ENCODE data around the gene NHLRC1. TPM values are rescaled to one million over a fixed set of nuclear protein-coding genes. Genes with fewer than 3 reads are reported as not detected.

Gene NHLRC1
- polyA plus RNA-seq, 1 of the 3 experiments (the other 2 are of a cell fraction) = 0.15 TPM

DNA sequence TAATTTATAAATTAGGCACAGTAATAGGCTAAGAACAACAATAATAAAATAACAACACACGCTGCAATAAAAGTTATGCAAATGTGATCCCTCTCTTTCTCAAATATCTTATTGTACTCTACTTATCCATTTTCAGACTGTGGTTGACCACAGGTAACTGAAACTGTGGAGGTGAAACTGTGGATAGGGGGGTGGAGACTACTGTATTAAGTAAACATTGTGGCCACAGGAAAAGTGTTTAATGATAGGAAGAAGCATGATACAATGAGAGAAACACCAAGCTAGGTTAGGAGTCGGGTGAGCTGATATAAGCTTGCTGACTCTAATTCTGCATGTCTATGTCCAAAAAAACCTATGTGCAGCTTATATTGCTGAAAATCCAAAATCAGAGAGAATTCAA is 23.0 kb downstream of the NHLRC1 start:
- 91% methylated on average over 2 of the region's 2 CpGs for WGBS (ENCODE audit: low lambda C conversion rate)
- H3K79me2 ChIP-seq (ENCODE audit: insufficient read depth) = no peaks in the 10 kb centered on the region
- no peaks in the 10 kb centered on the region for H3F3A ChIP-seq (replicated peaks; ENCODE audit: insufficient read depth)
- H3K27me3 ChIP-seq (ENCODE audit: insufficient read depth) = no peaks in the 10 kb centered on the region
- H3K9me2 ChIP-seq = no peaks in the 10 kb centered on the region
- no peaks in the 10 kb centered on the region for H3K9me3 ChIP-seq
- H4K20me1 ChIP-seq (ENCODE audit: insufficient read depth) = no peaks in the 10 kb centered on the region
- TF ChIP-seq ELF1 (IDR thresholded peaks at IDR 0.05) = no peak
- TF ChIP-seq RAD21 (IDR thresholded peaks at IDR 0.05; ENCODE audit: low read length) = no peak
- no peak for TF ChIP-seq RXRA (IDR thresholded peaks at IDR 0.05; ENCODE audit: borderline replicate concordance, low read depth)
- no peak for TF ChIP-seq YY1 (IDR thresholded peaks at IDR 0.05; ENCODE audit: low read depth)
- TF ChIP-seq NFIC (IDR thresholded peaks at IDR 0.05; ENCODE audit: borderline replicate concordance) = no peak
- no peak for TF ChIP-seq TAF1 (IDR thresholded peaks at IDR 0.05; ENCODE audit: borderline replicate concordance, low read depth, low read length)
- no peak for TF ChIP-seq NRF1 (IDR thresholded peaks at IDR 0.05; ENCODE audit: low read depth, low read length)
- no peak for TF ChIP-seq RCOR1 (IDR thresholded peaks at IDR 0.05; ENCODE audit: low read length)
- TF ChIP-seq FOSL2 (IDR thresholded peaks at IDR 0.05; ENCODE audit: borderline replicate concordance, low read depth) = no peak
- no peak for TF ChIP-seq EZH2phosphoT487 (IDR thresholded peaks at IDR 0.05; ENCODE audit: borderline replicate concordance, low read depth)
- no peak for TF ChIP-seq SIN3A (IDR thresholded peaks at IDR 0.05; ENCODE audit: borderline replicate concordance, low read depth, low read length)
- TF ChIP-seq SMC3 (IDR thresholded peaks at IDR 0.05; ENCODE audit: low read depth, low read length) = no peak
- TF ChIP-seq, protein P1, sequence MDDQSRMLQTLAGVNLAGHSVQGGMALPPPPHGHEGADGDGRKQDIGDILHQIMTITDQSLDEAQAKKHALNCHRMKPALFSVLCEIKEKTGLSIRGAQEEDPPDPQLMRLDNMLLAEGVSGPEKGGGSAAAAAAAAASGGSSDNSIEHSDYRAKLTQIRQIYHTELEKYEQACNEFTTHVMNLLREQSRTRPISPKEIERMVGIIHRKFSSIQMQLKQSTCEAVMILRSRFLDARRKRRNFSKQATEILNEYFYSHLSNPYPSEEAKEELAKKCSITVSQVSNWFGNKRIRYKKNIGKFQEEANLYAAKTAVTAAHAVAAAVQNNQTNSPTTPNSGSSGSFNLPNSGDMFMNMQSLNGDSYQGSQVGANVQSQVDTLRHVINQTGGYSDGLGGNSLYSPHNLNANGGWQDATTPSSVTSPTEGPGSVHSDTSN (IDR thresholded peaks at IDR 0.05) = no peak
- no peak for TF ChIP-seq EP300 (IDR thresholded peaks at IDR 0.05; ENCODE audit: borderline replicate concordance in 1 of 2, low read depth in 1 of 2, low read length in 1 of 2)
- no peak for TF ChIP-seq CHD2 (IDR thresholded peaks at IDR 0.05; ENCODE audit: low read length, partially characterized antibody)
- TF ChIP-seq, protein P2, sequence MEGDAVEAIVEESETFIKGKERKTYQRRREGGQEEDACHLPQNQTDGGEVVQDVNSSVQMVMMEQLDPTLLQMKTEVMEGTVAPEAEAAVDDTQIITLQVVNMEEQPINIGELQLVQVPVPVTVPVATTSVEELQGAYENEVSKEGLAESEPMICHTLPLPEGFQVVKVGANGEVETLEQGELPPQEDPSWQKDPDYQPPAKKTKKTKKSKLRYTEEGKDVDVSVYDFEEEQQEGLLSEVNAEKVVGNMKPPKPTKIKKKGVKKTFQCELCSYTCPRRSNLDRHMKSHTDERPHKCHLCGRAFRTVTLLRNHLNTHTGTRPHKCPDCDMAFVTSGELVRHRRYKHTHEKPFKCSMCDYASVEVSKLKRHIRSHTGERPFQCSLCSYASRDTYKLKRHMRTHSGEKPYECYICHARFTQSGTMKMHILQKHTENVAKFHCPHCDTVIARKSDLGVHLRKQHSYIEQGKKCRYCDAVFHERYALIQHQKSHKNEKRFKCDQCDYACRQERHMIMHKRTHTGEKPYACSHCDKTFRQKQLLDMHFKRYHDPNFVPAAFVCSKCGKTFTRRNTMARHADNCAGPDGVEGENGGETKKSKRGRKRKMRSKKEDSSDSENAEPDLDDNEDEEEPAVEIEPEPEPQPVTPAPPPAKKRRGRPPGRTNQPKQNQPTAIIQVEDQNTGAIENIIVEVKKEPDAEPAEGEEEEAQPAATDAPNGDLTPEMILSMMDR (IDR thresholded peaks at IDR 0.05) = no peak
- TF ChIP-seq RFX5 (IDR thresholded peaks at IDR 0.05; ENCODE audit: low read length) = no peak
- TF ChIP-seq, protein P3, sequence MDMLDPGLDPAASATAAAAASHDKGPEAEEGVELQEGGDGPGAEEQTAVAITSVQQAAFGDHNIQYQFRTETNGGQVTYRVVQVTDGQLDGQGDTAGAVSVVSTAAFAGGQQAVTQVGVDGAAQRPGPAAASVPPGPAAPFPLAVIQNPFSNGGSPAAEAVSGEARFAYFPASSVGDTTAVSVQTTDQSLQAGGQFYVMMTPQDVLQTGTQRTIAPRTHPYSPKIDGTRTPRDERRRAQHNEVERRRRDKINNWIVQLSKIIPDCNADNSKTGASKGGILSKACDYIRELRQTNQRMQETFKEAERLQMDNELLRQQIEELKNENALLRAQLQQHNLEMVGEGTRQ (IDR thresholded peaks at IDR 0.05; ENCODE audit: borderline replicate concordance, low read depth, low read length) = no peak
- no peak for TF ChIP-seq FOXM1 (IDR thresholded peaks at IDR 0.05; ENCODE audit: low read depth)
- H2AFZ ChIP-seq (ENCODE audit: low read depth) = no peak overlapping the region
- H3K4me1 ChIP-seq (ENCODE audit: control insufficient read depth in 1 of 2, insufficient read depth in 2 of 2, low read depth in 1 of 2, low read length in 1 of 2) = no peaks in the 10 kb centered on the region
- H3K4me3 ChIP-seq (ENCODE audit: low read depth in 2 of 2, low read length in 1 of 2) = no peak overlapping the region
- H3K9ac ChIP-seq = no peak overlapping the region
- ChIA-PET POLR2A (no interaction called here), CTCF (interaction anchor here (1.0 to 1.2 kb wide), 2 partner anchors 9 to 284 kb away, joined by 3 to 5 read pairs; no protein-coding TSS in a partner anchor)
- no peak overlapping the region for H3K27ac ChIP-seq (ENCODE audit: low read depth in 2 of 2, low read length in 1 of 2)
- H3K36me3 ChIP-seq (replicated peaks in 1 of 2; ENCODE audit: control insufficient read depth in 1 of 2, insufficient read depth in 2 of 2, low read length in 1 of 2) = no peaks in the 10 kb centered on the region
- no peak overlapping the region for H3K4me2 ChIP-seq
- DNase-seq = no peak

All from SK-N-SH (cell line).